ENCODE data around the gene NCKAP1.

The NCKAP1 gene

GRCh38 chr2:182918961-182919652 lies 119.2 kb downstream of the NCKAP1 start:
- no peak overlapping the region for H3K4me3 ChIP-seq (ENCODE audit: low read depth, low read length)
- DNase-seq (ENCODE audit: low read depth) = no peak

- DNase-seq (ENCODE audit: low read depth) = no peak
Measured at GRCh38 chr2:182917924-182918323, 120.3 kb downstream of the NCKAP1 start.

GRCh38 chr2:182916417-182916816 lies 121.8 kb downstream of the NCKAP1 start:
- no peak for DNase-seq (ENCODE audit: low read depth)
- no peak overlapping the region for H3K4me3 ChIP-seq (ENCODE audit: low read depth, low read length)

More at GRCh38 chr2:182917924-182918323, 120.3 kb downstream of the NCKAP1 start:
- H3K4me3 ChIP-seq (ENCODE audit: low read depth, low read length) = no peak overlapping the region

GRCh38 chr2:182915369-182916326 lies 122.6 kb downstream of the NCKAP1 start:
- peak; percentile 74 for DNase-seq (ENCODE audit: low read depth)
- no peak overlapping the region for H3K4me3 ChIP-seq (ENCODE audit: low read depth, low read length)

GRCh38 chr2:182914852-182915251 lies 123.4 kb downstream of the NCKAP1 start:
- H3K4me3 ChIP-seq (ENCODE audit: low read depth, low read length) = no peak overlapping the region
- no peak for DNase-seq (ENCODE audit: low read depth)

- no peak for DNase-seq (ENCODE audit: low read depth)
- no peak overlapping the region for H3K4me3 ChIP-seq (ENCODE audit: low read depth, low read length)
Measured at GRCh38 chr2:182913064-182913463, 125.2 kb downstream of the NCKAP1 start.

GRCh38 chr2:182912518-182912915 lies 125.7 kb downstream of the NCKAP1 start:
- H3K4me3 ChIP-seq (ENCODE audit: low read depth, low read length) = no peak overlapping the region
- no peak for DNase-seq (ENCODE audit: low read depth)

- no peak for DNase-seq (ENCODE audit: low read depth)
- H3K4me3 ChIP-seq (ENCODE audit: low read depth, low read length) = no peak overlapping the region
Measured at GRCh38 chr2:182911813-182912517, 126.3 kb downstream of the NCKAP1 start.

- DNase-seq (ENCODE audit: low read depth) = no peak
- no peak overlapping the region for H3K4me3 ChIP-seq (ENCODE audit: low read depth, low read length)
Measured at GRCh38 chr2:182910965-182911364, 127.3 kb downstream of the NCKAP1 start.

- DNase-seq (ENCODE audit: low read depth) = no peak
- no peak overlapping the region for H3K4me3 ChIP-seq (ENCODE audit: low read depth, low read length)
Measured at GRCh38 chr2:182907081-182907830, 131.0 kb downstream of the NCKAP1 start.

- H3K4me3 ChIP-seq (ENCODE audit: low read depth, low read length) = no peak overlapping the region
- no peak for DNase-seq (ENCODE audit: low read depth)
Measured at GRCh38 chr2:182906454-182906853, 131.8 kb downstream of the NCKAP1 start.

GRCh38 chr2:182904844-182905243 lies 133.4 kb downstream of the NCKAP1 start:
- no peak for DNase-seq (ENCODE audit: low read depth)

GRCh38 chr2:182903566-182903965 lies 134.7 kb downstream of the NCKAP1 start:
- H3K4me3 ChIP-seq (ENCODE audit: low read depth, low read length) = no peak overlapping the region
- no peak for DNase-seq (ENCODE audit: low read depth)

More at GRCh38 chr2:182904844-182905243, 133.4 kb downstream of the NCKAP1 start:
- H3K4me3 ChIP-seq (ENCODE audit: low read depth, low read length) = no peak overlapping the region

GRCh38 chr2:182901748-182902147 lies 136.5 kb downstream of the NCKAP1 start:
- H3K4me3 ChIP-seq (ENCODE audit: low read depth, low read length) = no peak overlapping the region
- DNase-seq (ENCODE audit: low read depth) = no peak

GRCh38 chr2:182898718-182899117 lies 139.5 kb downstream of the NCKAP1 start:
- no peak overlapping the region for H3K4me3 ChIP-seq (ENCODE audit: low read depth, low read length)
- no peak for DNase-seq (ENCODE audit: low read depth)

- H3K4me3 ChIP-seq (ENCODE audit: low read depth, low read length) = no peak overlapping the region
- DNase-seq (ENCODE audit: low read depth) = peak; percentile 59
Measured at GRCh38 chr2:182897137-182897536, 141.1 kb downstream of the NCKAP1 start.

- H3K4me3 ChIP-seq (ENCODE audit: low read depth, low read length) = no peak overlapping the region
- no peak for DNase-seq (ENCODE audit: low read depth)
Measured at GRCh38 chr2:182895798-182896197, 142.5 kb downstream of the NCKAP1 start.

- DNase-seq (ENCODE audit: low read depth) = no peak
- no peak overlapping the region for H3K4me3 ChIP-seq (ENCODE audit: low read depth, low read length)
Measured at GRCh38 chr2:182895169-182895568, 143.1 kb downstream of the NCKAP1 start.

GRCh38 chr2:182894174-182894573 lies 144.1 kb downstream of the NCKAP1 start:
- no peak overlapping the region for H3K4me3 ChIP-seq (ENCODE audit: low read depth, low read length)
- peak; percentile 5 for DNase-seq (ENCODE audit: low read depth)
